C1 segment of cervical spinal cord (tissue), 14 donors: ENCODE measurements around the gene CD79A.
A peak's percentile ranks its signal among the peaks of the same experiment; 100 is the strongest.

Experiments
- DNase-seq, 14 donors: peaks; one replicate each; lab custom pipeline; 2025; lab: John Stamatoyannopoulos, UW

Gene CD79A

GRCh38 chr19:41883821-41884733, 7.0 kb downstream of the CD79A start:
- DNase-seq = peak; percentile 28 to 97 (median 88)

DNA sequence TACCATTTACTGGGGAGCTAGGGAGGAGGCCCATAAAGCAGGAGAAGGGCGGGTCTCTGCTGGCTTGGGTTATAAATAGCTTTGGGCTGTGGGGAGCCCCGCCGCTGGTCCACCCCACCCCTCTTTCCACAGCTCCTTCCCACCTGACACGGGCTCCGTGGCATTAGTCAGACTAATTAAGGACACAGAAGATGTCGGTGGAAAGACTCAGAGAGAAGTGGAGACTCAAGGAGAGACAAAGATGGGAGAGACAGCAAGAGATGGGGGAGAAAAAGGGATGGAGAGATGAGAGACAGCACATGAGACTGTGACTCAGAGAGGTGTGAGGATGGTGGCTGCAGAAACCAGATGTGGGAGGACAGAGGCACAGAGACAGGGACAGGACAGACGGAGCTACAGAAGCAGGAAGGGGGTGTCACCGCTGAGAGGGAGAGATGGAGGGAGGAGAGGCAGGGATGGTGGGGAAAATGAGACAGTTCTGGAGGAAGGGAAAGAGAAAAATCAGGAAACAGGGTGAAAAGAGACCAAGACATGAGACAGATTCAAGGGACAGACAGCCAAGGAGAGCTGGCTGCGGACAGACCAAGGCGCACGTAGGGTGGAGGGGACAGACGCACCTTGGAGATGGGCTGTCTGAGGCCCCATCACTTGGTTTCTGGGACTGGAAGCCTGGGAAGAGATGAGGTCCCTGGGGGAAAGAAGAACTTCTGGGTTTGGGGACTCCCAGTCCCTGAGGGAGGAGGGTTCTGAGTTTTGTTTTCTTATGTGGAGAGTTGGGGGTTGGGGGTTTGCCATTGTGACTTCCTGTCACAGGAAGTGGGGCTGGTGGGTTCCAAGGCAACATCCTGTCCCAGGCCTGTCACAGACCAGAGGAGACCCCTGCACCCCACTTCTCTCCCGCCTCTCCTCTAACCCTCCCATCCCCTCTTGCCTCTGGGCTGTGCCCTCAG, 10.0 kb downstream of the CD79A start:
- DNase-seq = no peak

DNA sequence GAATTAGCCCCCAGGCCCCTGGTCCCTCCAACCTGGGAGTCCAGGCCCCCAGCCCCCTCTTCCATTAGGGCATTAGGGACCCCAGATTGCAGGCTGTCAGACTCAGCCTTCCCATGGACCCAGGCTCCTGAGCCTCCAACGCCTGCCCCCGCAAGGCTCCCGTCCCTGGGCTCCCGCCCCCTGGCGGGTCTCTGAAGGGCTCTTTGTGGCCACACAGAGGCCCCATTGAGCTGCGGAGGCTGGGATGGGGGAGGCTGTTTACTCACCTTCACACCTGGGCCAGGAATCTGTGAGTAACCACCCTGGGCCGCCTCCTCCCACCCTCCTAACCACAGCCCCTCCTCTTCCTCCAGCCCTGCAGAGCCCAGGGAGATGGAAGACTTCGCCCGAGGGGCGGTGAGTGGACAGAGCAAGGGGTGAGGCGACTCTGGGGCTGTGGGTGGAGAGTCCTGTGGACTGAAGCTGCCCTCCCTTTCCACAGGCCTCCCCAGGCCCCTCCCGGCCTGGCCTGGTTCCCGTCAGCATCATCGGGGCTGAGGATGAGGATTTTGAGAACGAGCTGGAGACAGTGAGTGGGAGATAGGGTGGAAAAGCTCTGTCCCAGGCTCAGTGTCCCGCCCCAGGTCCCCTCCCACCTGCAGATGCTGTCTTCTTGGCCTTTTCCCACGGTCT, 10.8 kb downstream of the CD79A start:
- peak in 11 of 14 donors; percentile 15 to 70 (median 35) for DNase-seq

- no peak for DNase-seq
Observed at GRCh38 chr19:41888926-41889325, 11.8 kb downstream of the CD79A start.

- no peak for DNase-seq
Observed at GRCh38 chr19:41889896-41890295, 12.8 kb downstream of the CD79A start.

DNA sequence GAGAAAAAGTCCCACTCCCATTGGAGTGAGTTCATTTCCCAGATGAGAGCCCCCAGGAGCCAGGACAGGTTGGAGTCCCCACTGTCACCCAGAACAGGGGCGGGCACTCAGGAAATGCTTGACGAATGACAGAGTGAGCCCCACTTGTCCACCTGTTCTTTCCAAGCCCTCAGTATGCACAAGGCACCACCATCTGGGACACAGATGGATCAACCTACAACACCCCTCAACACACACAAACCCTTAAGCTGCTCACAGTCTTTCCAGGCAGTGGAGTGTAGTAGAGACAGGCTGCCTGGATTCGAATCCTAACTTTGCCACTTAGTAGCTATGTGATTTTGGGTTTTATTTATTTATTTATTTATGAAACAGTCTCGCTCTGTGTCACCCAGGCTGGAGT, 13.9 kb downstream of the CD79A start:
- DNase-seq = no peak

DNA sequence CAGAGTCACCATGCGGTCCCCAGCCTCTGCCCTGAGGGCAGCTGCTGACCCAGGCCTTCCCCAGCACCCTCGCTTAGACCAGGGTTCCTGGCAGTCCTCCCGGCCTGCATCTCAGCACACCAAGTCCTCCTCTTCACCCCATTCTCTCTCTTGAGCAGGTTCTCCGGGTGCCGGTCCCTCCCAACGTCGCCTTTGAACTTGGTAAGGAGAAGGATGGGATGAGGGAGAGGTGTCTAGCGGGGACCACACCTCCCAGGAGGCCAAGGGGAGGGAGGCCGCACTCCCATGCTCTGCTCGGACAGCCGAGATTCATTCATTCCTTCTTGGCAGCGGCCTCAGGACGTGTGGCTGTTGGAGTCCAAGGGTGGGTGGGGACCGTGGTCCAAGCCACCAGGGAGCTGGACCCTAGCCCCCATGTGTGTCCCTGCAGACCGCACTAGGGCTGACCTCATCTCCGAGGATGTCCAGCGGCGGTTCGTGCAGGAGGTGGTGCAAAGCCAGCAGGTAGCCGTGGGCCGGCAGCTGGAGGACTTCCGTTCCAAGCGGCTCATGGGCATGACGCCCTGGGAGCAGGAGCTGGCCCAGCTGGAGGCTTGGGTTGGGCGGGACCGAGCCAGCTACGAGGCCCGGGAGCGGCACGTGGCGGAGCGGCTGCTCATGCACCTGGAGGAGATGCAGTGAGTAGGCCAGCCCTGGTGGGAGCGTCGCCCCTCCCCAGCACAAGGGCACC, 15.3 kb downstream of the CD79A start:
- DNase-seq = no peak

DNA sequence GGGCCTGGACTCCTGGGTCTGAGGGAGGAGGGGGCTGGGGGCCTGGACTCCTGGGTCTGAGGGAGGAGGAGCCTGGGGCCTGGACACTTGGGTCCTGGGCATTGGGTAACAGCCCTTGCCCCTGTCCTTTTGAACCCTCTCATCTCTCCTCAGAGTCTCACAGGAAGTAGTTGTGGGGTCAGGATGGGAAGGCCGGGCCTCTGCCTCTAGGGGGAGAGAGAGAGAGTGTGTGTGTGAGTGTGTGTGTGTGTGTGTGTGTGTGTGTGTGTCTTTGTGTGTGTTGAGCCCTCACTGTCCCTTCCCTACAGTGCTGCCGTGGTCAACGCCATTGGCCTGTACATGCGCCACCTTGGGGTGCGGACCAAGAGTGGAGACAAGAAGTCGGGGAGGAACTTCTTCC, 16.8 kb downstream of the CD79A start:
- no peak for DNase-seq

DNA sequence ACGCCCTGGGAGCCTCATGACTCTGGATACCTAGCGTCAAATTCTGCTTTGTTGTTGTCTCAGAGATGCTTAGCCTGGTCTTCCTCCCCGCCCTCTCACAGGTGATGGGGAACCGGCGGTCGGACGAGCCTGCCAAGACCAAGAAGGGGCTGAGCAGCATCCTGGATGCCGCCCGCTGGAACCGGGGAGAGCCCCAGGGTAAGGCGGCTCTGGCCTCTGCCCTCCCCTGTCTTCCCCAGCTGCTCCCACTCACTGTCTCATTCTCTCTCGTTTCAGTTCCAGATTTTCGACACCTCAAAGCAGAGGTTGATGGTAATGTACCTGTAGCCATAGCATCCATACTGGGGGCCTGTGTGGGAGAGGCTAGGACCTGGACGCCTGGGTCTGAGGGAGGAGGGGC, 17.3 kb downstream of the CD79A start:
- DNase-seq = no peak

DNA sequence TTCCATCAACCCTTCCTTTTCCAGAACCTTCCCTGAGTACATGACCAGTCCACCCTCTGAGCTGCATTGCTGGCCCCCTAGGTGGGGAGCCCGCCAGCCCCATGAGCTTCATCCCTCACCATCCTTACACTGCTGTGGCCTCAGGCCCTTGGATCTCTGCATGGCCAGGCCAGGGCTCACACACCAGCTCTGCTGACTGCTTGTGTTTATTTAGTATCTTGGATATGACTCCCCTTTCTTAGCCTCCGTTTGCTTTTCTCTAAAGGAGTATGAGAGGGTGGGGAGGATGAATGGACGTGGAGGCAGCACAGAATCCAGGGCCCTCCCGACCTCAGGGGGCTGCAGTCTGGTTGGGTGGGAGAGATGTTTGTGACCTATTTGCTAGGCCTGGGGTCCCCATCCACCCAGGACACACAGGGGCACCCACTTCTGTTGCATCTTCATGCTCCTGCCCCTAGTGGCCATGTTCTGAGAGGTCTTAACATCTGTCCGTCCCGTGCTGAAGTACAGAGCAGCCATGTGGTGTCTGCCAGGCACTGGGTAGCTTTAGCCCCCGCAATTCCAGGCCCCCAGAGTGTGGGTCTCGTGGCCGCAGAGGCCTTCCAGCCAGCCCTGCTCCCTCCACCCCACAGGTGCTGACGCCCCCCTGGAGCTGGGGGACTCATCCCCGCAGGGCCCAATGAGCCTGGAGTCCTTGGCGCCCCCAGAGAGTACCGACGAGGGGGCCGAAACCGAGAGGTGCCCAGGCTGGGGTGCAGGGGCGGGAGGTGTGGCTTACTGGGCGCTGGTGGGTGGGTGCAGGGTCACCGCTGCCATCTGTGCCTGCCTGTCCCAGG, 18.9 kb downstream of the CD79A start:
- DNase-seq = no peak

DNA sequence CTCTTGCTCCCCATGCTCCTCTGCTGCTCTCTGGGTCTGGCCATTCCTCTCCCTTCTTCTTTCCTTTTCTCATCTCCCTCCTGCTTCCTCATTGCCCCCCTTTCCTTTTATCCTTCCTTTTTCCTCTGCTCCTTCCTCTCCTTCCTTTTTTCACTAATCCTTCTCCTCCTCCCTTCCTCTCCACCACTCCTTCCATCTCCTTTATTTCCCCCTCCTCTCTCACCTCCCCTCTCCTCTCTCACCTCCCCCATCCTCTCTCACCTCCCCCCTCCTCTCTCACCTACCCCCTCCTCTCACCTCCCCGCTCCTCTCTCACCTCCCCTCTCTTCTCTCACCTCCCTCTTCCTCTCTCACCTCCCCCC, 19.5 kb downstream of the CD79A start:
- DNase-seq = no peak

DNA sequence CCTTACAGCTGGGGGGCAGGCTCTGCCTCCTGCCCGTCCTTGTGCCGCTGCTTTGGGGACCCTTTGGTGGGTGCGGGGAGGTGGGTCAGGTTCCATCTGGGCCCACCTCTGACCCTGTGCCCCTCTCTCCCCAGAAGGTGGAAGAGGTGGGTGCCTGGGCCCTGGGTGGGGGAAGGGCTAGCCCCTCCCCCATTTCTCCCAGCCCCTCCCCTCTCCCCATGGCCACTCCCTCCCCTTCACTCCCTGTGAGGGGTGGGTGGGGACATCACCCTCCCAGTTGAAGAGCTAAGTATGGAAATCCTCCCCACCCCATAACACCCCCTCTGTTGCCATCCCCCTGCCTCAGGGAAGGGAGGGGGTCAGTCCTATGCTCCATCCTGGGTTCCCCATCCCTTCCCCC, 20.1 kb downstream of the CD79A start:
- no peak for DNase-seq

- DNase-seq = no peak
Observed at GRCh38 chr19:41897820-41898219, 20.7 kb downstream of the CD79A start.

- DNase-seq = no peak
Observed at GRCh38 chr19:41898235-41898634, 21.2 kb downstream of the CD79A start.

DNA sequence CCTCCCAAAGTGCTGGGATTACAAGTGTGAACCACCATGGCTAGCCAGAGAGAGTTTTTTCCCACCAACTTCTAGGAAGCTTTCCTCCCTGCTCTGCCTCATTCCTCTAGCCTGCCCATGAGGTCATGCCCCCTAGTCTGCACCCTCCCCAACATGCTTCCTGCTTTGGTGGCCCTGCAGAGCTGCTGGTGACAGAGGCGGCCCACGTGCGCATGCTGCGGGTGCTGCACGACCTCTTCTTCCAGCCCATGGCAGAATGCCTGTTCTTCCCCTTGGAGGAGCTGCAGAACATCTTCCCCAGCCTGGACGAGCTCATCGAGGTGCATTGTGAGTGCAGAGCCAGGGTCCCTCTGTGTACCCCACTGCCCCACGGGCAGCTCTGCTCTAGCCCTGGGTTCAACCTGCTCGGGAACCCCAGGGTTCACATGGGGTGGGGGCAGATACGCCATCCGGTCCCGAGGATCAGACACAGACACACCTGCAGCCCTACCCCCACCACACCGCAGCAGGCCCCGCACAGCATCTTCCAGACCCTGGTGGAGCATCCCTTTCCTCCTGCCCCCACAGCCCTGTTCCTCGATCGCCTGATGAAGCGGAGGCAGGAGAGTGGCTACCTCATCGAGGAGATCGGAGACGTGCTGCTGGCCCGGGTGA, 24.8 kb downstream of the CD79A start:
- DNase-seq = no peak

DNA sequence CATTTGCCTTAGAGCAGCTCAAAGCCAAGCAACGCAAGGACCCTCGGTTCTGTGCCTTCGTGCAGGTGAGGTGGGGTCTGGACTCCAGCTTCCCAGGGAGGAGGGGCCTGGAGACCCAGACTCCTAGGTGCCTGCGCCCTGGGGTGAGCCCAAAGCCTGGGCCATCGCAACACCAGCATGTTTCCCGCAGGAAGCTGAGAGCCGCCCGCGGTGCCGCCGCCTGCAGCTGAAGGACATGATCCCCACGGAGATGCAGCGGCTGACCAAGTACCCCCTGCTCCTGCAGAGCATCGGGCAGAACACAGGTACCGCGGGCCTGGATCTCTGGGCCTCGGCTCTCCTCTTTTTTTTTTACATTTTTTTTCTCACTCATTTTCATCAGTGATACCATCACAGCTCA, 25.5 kb downstream of the CD79A start:
- no peak for DNase-seq

DNA sequence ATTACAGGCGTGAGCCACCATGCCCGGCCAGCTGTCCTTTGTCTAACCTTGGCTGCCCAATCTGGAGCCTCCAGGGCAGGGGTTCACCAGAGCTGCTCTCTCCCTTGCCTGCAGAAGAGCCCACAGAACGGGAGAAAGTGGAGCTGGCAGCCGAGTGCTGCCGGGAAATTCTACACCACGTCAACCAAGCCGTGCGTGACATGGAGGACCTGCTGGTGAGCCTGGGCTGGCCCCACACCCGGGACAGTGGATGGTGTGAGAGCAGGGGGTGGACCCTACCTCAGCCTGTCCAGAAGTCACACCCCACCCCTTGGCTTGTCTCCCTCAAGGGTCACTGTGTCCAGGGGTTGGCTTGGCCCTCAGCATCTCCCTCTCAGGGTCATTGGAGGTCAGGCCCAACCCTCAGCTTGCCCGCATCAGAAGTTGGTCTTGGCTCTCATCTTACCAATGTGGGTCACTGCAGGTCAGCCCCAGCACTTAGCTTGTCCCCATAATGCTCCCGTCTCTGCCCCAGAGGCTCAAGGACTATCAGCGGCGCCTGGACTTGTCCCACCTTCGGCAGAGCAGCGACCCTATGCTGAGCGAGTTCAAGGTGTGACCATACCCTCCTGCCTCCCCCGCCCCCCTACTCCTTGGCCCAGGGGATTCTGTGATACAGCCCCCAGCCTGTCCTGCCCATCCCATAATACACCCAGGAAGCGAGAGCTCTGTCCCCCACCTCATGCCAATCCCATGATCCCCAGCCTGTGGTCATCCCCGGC, 26.3 kb downstream of the CD79A start:
- DNase-seq = no peak

GRCh38 chr19:41904118-41904870, 27.2 kb downstream of the CD79A start:
- no peak for DNase-seq
